KMS-11 (cell line): Measurements from ENCODE around the gene DHX30.

Experiments
- H2AFZ ChIP-seq: fragments of 200-600 bp; sonication (generic); 2 replicates; pipeline ENCODE4 v1.6.1; 2016; ENCODE audit warnings: antibody characterized with exemption, mixed run types, low read depth
- H3K27ac ChIP-seq: fragments of 200-600 bp; sonication (generic); 2 replicates; pipeline ENCODE4 v1.6.1; 2016; ENCODE audit warnings: mild to moderate bottlenecking, mixed run types
- H3K27me3 ChIP-seq: fragments of 200-600 bp; sonication (generic); 2 replicates; pipeline ENCODE4 v1.6.1; 2017; ENCODE audit warnings: mild to moderate bottlenecking, low read depth, mixed run types, moderate library complexity; ENCODE audit not compliant: insufficient read depth
- H3K36me3 ChIP-seq: fragments of 200-600 bp; sonication (generic); 2 replicates; pipeline ENCODE4 v1.6.1; 2017; ENCODE audit warnings: mild to moderate bottlenecking, mixed run types; ENCODE audit not compliant: insufficient read depth
- H3K4me1 ChIP-seq: fragments of 200-600 bp; sonication (generic); 2 replicates; pipeline ENCODE4 v1.6.1; 2016; ENCODE audit warnings: mild to moderate bottlenecking, low read depth, mixed run types; ENCODE audit not compliant: poor library complexity, severe bottlenecking
- H3K4me2 ChIP-seq: fragments of 200-600 bp; sonication (generic); 2 replicates; pipeline ENCODE4 v1.7.0; 2016; ENCODE audit warnings: mild to moderate bottlenecking, mixed run types
- H3K4me3 ChIP-seq: fragments of 200-600 bp; sonication (generic); IDR thresholded peaks from 2 replicates; pipeline ENCODE4 v1.6.1; 2017; ENCODE audit warnings: low read depth, low read length, mixed read lengths; ENCODE audit not compliant: insufficient read depth
- H3K79me2 ChIP-seq: fragments of 200-600 bp; sonication (generic); 2 replicates; pipeline ENCODE4 v1.6.1; 2016; ENCODE audit warnings: low read depth, mixed run types; ENCODE audit not compliant: insufficient read depth
- H3K9ac ChIP-seq: fragments of 200-600 bp; sonication (generic); 2 replicates; pipeline ENCODE4 v1.6.1; 2016; ENCODE audit warnings: mild to moderate bottlenecking, mixed run types
- H4K20me1 ChIP-seq: fragments of 200-600 bp; sonication (generic); 2 replicates; pipeline ENCODE4 v1.6.1; 2016; ENCODE audit warnings: mild to moderate bottlenecking, mixed run types; ENCODE audit not compliant: insufficient read depth
- TF ChIP-seq, protein P1 (sequence below): fragments of 200-600 bp; sonication (generic); conservative IDR thresholded peaks from 2 replicates; pipeline ENCODE4 v1.6.1; 2017; ENCODE audit warnings: low read depth, mild to moderate bottlenecking, antibody characterized with exemption, low read length, moderate library complexity, mixed read lengths

DHX30 gene

DNA sequence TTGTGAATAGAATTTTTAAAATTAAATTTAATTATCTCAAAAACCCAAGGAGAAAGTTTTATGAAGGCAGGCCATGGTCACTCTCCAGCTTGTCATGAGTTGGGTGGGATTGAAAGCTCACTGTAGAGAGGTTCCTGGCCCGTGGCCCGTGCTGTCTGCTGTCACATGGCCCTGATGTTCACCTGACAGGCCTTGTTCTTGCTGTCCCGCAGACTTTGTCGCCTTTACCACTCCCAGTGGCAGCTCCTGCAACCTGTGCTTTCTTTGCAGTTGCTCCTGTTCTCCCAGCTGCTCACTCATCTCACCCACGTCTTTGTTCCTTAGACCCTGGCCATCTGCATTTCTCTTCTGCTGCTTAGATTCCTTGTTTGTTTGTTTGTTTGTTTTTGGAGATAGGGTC is 35.6 kb downstream of the DHX30 start:
- no peak overlapping the region for H3K27ac ChIP-seq
- H3K27me3 ChIP-seq: no peaks in the 10 kb centered on the region
- H3K4me1 ChIP-seq: no peaks in the 10 kb centered on the region
- H3K9ac ChIP-seq: no peak overlapping the region
- no peaks in the 10 kb centered on the region for H3K36me3 ChIP-seq
- no peak overlapping the region for H3K4me2 ChIP-seq
- TF ChIP-seq, protein P1, sequence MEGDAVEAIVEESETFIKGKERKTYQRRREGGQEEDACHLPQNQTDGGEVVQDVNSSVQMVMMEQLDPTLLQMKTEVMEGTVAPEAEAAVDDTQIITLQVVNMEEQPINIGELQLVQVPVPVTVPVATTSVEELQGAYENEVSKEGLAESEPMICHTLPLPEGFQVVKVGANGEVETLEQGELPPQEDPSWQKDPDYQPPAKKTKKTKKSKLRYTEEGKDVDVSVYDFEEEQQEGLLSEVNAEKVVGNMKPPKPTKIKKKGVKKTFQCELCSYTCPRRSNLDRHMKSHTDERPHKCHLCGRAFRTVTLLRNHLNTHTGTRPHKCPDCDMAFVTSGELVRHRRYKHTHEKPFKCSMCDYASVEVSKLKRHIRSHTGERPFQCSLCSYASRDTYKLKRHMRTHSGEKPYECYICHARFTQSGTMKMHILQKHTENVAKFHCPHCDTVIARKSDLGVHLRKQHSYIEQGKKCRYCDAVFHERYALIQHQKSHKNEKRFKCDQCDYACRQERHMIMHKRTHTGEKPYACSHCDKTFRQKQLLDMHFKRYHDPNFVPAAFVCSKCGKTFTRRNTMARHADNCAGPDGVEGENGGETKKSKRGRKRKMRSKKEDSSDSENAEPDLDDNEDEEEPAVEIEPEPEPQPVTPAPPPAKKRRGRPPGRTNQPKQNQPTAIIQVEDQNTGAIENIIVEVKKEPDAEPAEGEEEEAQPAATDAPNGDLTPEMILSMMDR: no peak
- H4K20me1 ChIP-seq: no peaks in the 10 kb centered on the region
- no peak overlapping the region for H3K4me3 ChIP-seq
- no peak overlapping the region for H2AFZ ChIP-seq
- H3K79me2 ChIP-seq: no peaks in the 10 kb centered on the region

DNA sequence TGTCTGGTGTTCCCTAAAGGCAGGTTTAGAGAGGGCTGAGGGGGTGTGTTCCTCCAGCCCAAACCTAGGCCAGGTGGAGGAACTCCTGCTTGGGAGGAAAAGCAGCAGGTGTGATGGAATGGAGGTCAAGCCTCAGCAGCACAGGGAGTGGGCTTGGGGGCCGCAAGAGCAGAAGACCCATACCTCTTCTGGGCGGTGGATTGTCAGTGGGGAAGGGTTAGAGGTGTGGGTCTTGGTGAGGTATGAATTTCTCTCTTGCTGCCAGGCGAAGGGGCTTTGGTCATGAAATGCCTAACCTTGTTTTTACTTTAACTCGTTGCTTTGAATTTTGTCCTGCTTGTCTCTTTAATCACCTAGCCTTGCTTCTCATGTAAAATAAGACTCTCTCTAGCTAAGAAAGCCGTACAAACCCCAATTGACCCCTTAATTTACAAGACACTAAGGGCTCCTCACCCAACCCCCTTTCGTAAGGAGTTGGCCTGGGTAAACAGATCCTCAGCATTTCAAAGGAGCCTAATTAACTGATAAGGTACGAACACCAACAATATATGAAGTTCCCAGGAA is 38.9 kb downstream of the DHX30 start:
- H3K4me2 ChIP-seq: no peak overlapping the region
- TF ChIP-seq, protein P1: no peak
- no peaks in the 10 kb centered on the region for H3K4me1 ChIP-seq
- no peak overlapping the region for H3K9ac ChIP-seq
- H3K79me2 ChIP-seq: no peaks in the 10 kb centered on the region
- H4K20me1 ChIP-seq: no peaks in the 10 kb centered on the region
- no peaks in the 10 kb centered on the region for H3K36me3 ChIP-seq
- no peak overlapping the region for H3K4me3 ChIP-seq
- no peaks in the 10 kb centered on the region for H3K27me3 ChIP-seq
- no peak overlapping the region for H3K27ac ChIP-seq
- H2AFZ ChIP-seq: no peak overlapping the region

DNA sequence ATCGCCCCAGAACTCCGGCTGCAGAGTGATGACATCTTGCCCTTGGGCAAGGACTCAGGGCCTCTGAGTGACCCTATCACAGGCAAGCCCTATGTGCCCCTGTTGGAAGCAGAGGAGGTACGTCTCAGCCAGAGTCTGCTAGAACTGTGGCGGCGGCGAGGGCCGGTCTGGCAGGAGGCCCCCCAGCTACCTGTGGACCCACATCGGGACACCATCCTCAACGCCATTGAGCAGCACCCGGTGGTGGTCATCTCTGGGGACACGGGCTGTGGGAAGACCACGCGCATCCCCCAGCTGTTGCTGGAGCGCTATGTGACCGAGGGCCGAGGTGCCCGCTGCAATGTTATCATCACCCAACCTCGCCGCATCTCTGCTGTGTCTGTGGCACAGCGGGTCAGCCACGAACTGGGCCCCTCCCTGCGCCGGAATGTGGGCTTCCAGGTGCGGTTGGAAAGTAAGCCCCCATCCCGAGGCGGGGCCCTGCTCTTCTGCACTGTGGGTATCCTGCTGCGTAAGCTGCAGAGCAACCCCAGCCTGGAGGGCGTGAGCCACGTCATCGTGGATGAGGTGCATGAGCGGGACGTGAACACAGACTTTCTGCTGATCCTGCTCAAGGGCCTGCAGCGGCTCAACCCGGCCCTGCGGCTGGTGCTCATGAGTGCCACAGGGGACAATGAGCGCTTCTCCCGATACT is 43.4 kb downstream of the DHX30 start:
- H2AFZ ChIP-seq: no peak overlapping the region
- H4K20me1 ChIP-seq: no peaks in the 10 kb centered on the region
- TF ChIP-seq, protein P1: no peak
- no peak overlapping the region for H3K4me2 ChIP-seq
- no peaks in the 10 kb centered on the region for H3K4me1 ChIP-seq
- no peaks in the 10 kb centered on the region for H3K79me2 ChIP-seq
- no peak overlapping the region for H3K4me3 ChIP-seq
- H3K27me3 ChIP-seq: no peaks in the 10 kb centered on the region
- no peaks in the 10 kb centered on the region for H3K36me3 ChIP-seq
- no peak overlapping the region for H3K9ac ChIP-seq
- no peak overlapping the region for H3K27ac ChIP-seq

DNA sequence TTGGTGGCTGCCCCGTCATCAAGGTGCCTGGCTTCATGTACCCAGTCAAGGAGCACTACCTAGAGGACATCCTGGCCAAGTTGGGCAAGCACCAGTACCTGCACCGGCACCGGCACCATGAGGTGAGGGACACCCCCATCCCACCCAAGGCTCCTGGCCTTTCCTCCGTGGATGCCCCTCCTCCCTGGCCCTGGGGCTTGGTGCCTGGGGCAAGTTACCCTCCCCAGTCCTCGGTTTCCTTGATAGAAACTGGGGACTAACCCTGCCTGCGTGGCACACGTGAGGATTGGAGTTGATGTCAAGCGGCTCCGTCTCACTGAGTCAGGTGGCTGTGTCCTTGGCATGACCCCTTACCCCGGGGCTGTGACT is 43.9 kb downstream of the DHX30 start:
- no peaks in the 10 kb centered on the region for H4K20me1 ChIP-seq
- no peaks in the 10 kb centered on the region for H3K79me2 ChIP-seq
- H3K36me3 ChIP-seq: no peaks in the 10 kb centered on the region
- TF ChIP-seq, protein P1: no peak
- H3K9ac ChIP-seq: no peak overlapping the region
- H3K27me3 ChIP-seq: no peaks in the 10 kb centered on the region
- H3K4me3 ChIP-seq: no peak overlapping the region
- H3K4me2 ChIP-seq: no peak overlapping the region
- H2AFZ ChIP-seq: no peak overlapping the region
- H3K27ac ChIP-seq: no peak overlapping the region
- H3K4me1 ChIP-seq: no peaks in the 10 kb centered on the region
